ENCODE results near the gene C2orf76. TPM values are rescaled to one million over a fixed set of nuclear protein-coding genes. Genes with fewer than 3 reads are reported as not detected.
A peak's percentile ranks its signal among the peaks of the same experiment; 100 is the strongest.

The C2orf76 gene
- total RNA-seq, 1 donor from 2014 or later: 11.0 TPM

DNA sequence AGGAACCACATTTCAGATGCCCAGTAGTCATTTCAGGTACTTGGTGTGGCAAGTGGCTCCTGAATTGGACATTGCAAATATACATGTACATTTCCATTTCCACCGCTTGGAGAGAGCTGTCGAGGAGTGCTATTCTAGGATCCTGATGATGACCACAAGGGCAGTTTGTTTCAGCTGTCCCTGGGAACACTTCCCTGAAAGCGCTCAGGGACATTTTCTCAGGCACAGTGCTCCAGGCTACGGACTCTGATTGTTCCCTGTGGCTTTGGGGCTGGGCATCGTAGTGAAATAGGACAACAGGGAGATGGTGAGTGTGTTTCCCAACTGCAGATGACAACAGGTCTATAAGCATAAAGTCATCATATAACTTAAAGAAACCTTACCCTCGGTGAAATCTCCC lies 3.2 kb upstream of the C2orf76 start:
- Mint-ChIP-seq H3K36me3 (ENCODE audit: low read depth) (peaks cover 47% of the 10 kb centered on the region), H3K27me3 (ENCODE audit: low read depth) (no peaks in the 10 kb centered on the region), H3K4me3 (ENCODE audit: unreplicated experiment) (no peak overlapping the region), H3K4me1 (ENCODE audit: low read depth) (peaks cover 27% of the 10 kb centered on the region), H3K27ac (ENCODE audit: unreplicated experiment) (no peak overlapping the region), H3K9me3 (ENCODE audit: low read depth) (peaks cover 12% of the 10 kb centered on the region)
- TF ChIP-seq, protein P1, sequence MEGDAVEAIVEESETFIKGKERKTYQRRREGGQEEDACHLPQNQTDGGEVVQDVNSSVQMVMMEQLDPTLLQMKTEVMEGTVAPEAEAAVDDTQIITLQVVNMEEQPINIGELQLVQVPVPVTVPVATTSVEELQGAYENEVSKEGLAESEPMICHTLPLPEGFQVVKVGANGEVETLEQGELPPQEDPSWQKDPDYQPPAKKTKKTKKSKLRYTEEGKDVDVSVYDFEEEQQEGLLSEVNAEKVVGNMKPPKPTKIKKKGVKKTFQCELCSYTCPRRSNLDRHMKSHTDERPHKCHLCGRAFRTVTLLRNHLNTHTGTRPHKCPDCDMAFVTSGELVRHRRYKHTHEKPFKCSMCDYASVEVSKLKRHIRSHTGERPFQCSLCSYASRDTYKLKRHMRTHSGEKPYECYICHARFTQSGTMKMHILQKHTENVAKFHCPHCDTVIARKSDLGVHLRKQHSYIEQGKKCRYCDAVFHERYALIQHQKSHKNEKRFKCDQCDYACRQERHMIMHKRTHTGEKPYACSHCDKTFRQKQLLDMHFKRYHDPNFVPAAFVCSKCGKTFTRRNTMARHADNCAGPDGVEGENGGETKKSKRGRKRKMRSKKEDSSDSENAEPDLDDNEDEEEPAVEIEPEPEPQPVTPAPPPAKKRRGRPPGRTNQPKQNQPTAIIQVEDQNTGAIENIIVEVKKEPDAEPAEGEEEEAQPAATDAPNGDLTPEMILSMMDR (IDR thresholded peaks at IDR 0.05): no peak
- no peak for DNase-seq (ENCODE audit: low spot score)

DNA sequence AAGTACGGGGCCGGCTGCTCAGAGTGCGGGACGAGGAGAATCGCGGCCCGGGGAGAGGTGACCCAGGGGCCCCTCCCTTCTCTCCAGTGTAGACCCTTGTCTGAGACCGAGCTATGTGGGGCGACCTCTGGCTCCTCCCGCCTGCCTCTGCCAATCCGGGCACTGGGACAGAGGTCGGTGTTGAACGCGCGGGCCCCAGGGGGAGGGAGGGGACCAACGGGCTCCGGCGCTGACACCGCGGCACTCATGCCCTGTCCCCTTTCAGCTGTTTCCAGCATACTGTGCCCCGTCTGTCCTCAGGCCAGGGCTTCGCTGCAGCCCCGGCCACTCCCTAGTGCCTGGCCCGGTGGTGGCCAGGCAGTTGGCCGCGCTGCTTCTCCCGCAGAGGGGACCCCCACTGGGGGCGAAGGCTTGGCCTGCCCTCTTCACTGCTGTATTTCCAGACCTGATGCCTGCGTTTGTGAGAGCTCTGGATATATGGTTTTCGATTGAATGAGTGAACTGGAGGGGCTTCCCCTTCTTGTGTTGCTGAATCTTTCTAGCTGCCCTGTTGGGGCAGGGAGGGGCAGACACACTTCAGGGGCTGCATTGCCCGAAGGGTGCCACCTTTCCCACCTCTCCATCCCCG lies 952 bp upstream of the C2orf76 start:
- Mint-ChIP-seq H3K4me3 (ENCODE audit: unreplicated experiment) (peak overlapping the region; percentile 100), H3K27ac (ENCODE audit: unreplicated experiment) (peak overlapping the region; percentile 95), H3K36me3 (ENCODE audit: low read depth) (peaks cover 26% of the 10 kb centered on the region), H3K27me3 (ENCODE audit: low read depth) (no peaks in the 10 kb centered on the region), H3K9me3 (ENCODE audit: low read depth) (no peaks in the 10 kb centered on the region), H3K4me1 (ENCODE audit: low read depth) (peaks cover 27% of the 10 kb centered on the region)
- DNase-seq (ENCODE audit: low spot score): no peak
- TF ChIP-seq, protein P1 (IDR thresholded peaks at IDR 0.05): no peak

DNA sequence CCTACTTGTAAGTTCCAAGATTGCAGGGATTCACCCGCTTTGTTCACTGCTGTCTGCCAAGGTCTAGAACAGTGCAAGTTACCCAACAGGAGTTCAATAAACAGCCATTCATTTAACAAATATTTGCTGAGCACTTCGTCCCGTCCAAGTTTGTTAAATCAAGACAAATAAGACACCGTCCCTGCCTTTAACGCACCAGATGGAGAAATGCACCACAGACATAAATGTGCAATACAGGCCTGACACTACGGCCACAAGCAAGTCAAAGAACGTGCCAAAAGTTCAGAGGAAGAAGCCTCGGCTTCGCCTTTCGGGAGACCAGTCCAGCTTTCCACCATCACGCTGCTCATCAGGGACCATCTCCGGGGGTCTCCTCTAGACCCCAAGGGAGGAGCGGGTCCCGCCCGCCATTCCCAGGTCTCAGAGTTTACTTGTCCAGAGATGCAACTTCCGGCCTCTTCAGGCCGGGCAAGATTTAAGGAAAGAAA lies 429 bp downstream of the C2orf76 start:
- DNase-seq (ENCODE audit: low spot score): no peak

DNA sequence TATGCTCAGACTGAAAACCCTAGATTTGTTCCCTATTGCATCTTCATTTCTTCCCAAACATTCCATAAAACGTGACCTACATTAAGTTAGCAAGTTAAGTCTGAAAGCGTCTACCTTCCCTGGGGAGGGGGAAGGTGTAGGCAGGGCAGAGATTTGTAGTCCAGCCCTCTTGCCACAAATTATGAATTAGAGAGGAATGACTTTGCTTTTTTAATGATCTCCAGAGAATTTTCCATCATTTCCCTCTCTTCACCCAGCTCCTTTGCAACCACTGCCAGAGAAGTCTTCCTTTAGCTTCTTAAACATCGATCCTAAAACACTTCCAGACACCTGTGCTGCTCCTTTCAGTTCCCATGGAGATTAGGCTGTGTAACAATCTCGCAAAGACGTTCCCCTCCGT lies 1.2 kb downstream of the C2orf76 start:
- Mint-ChIP-seq H3K9me3 (ENCODE audit: low read depth) (no peaks in the 10 kb centered on the region), H3K4me1 (ENCODE audit: low read depth) (peaks cover 27% of the 10 kb centered on the region), H3K4me3 (ENCODE audit: unreplicated experiment) (peak overlapping the region; percentile 100), H3K27ac (ENCODE audit: unreplicated experiment) (no peak overlapping the region), H3K27me3 (ENCODE audit: low read depth) (no peaks in the 10 kb centered on the region), H3K36me3 (ENCODE audit: low read depth) (peaks cover 10% of the 10 kb centered on the region)
- TF ChIP-seq, protein P1 (IDR thresholded peaks at IDR 0.05): no peak
- no peak for DNase-seq (ENCODE audit: low spot score)

More for the DNA sequence above, 429 bp downstream of the C2orf76 start:
- peak overlapping the region; percentile 95 for H3K27ac Mint-ChIP-seq (ENCODE audit: unreplicated experiment)
- H3K4me1 Mint-ChIP-seq (ENCODE audit: low read depth): peaks cover 27% of the 10 kb centered on the region
- TF ChIP-seq, protein P1 (IDR thresholded peaks at IDR 0.05): no peak
- no peaks in the 10 kb centered on the region for H3K27me3 Mint-ChIP-seq (ENCODE audit: low read depth)
- no peaks in the 10 kb centered on the region for H3K9me3 Mint-ChIP-seq (ENCODE audit: low read depth)
- H3K4me3 Mint-ChIP-seq (ENCODE audit: unreplicated experiment): peak overlapping the region; percentile 100
- H3K36me3 Mint-ChIP-seq (ENCODE audit: low read depth): peaks cover 15% of the 10 kb centered on the region

DNA sequence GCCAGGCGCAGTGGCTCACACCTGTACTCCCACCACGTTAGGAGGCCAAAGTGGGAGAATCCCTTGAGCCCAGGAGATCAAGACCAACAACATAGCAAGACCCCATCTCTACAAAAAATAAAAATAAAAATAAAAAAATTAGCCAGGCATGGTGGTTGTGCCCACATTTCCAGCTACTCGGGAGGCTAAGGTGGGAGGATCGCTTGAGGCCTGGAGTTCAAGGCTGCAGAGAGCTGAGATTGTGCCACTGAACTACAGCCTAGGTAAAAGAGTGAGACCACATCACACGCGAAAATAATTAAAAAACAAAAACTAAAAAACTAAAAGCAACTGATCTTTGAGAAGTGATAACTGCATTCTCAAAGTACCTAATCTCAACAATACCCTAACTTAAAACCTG lies 1.8 kb downstream of the C2orf76 start:
- H3K4me1 Mint-ChIP-seq (ENCODE audit: low read depth): peaks cover 27% of the 10 kb centered on the region
- peaks cover 5% of the 10 kb centered on the region for H3K36me3 Mint-ChIP-seq (ENCODE audit: low read depth)
- DNase-seq (ENCODE audit: low spot score): no peak
- no peaks in the 10 kb centered on the region for H3K9me3 Mint-ChIP-seq (ENCODE audit: low read depth)
- no peaks in the 10 kb centered on the region for H3K27me3 Mint-ChIP-seq (ENCODE audit: low read depth)
- H3K27ac Mint-ChIP-seq (ENCODE audit: unreplicated experiment): no peak overlapping the region
- H3K4me3 Mint-ChIP-seq (ENCODE audit: unreplicated experiment): peak overlapping the region; percentile 100
- TF ChIP-seq, protein P1 (IDR thresholded peaks at IDR 0.05): no peak
